Stimulated activated CD8-positive, alpha-beta memory T cell treated with anti-CD3 and anti-CD28 coated beads, Interleukin-12 subunit alpha, Interleukin-12 subunit beta, amount 100 ng/mL, for 24 hours (primary cell): ENCODE data around the gene KCNMA1.
"Not testable (repeated sequence)": the region's sequence is repeated elsewhere in the genome, so short reads cannot be mapped to it uniquely, and the experiment has no call there.

ENCODE experiments used
- DNase-seq: peaks from one replicate; pipeline ENCODE4 v3.0.0-alpha.2; 2020; ENCODE audit errors: extremely low read depth

Gene KCNMA1

DNA sequence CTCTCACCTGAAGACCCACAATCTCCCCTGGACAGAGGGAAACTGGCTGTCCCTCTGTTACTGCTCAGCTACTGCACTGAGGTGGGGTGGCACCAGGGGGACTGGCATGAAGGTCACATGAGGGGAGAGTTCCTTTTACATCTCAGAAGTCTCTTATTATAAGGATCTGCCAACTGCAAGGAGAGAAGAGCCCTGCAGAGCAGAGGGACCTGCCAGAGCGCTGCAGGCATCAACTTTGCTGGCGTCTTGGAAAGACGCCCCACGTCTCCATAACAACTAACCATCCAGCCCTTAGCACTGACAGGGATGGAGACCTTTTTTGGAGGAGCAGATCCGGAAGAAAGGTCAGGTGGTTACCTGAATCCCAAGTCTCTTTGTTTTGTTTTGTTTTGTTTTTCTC is 218.6 kb downstream of the KCNMA1 start:
- DNase-seq, result no peak

DNA sequence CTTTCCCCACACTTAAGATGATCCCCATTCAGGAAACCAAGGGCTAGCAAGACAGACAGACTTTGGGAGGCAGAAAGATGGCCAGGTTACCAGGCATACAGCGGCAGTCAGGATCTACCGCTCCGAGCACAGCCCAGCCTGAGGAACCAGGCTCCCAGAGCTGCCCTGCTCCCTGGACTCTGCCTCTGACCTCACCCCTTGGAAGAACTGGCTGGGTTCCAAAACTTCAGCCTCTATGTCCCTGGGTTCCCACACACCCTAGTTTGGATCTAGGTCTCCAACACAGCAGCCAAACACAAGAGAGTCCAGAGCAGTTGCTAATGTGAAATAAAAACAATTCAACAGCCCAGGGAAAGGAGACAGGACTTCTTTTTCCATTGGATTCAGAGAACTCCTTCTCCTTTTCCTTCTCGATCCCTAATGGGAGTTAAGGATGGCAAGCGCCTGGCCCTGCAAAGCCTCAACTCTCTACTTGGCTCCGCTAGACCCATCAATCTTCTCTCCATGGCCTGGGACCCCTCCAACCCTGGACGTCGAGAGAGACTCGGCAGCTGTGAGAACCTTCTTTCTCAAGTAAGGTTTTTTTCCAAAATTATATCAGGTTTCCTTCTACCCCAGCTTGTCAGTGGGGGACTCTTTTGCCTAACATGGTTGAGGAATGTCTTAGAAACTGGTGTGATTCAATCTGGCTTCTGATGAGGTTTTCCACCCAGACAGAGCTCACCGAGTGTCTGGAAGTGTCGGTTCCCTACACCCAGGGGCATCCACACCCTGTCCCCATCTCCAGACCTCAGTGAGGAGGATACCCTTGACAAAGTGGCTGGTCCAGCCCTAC is 219.6 kb downstream of the KCNMA1 start:
- DNase-seq, result no peak

GRCh38 chr10:77417359-77417758 is 220.2 kb downstream of the KCNMA1 start:
- no peak for DNase-seq

DNA sequence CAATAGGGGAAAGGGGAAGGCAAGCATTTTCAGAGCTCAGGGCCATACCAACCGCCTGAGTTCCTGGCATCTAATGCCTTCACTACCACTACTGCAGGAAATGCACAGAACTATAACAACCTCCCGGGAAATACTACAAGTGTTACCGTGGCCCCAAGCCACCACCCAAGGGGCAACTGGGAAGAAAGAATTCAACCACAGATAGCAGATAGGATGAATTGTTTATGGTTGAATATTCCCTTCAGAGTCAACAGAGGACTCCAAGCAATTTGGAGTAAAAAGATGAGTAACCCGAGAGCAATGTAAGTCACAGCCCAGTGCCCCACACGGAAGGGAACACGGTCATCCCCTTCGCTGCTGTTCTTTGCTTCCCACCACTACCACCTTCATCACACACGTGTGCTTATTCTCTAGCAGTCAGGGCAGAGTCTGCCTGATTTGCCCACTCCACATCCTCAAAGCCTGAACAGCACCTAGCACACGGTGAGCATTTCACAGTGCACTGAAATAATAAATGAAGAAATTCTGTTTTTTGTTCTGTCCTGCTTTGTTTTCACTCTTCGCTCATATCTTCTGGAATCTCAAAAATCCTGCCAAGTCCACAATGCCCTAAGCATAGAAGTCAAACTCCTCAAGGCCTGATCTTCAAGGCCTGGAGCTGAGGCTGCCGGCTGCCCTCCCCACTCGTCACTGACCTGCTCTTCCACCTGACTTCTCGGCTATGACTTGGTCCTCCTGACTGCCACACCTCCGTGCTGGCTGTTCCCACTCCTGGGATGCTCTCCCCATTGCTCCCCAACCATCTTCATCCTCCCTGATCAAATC is 221.1 kb downstream of the KCNMA1 start:
- no peak for DNase-seq

GRCh38 chr10:77415313-77415960 is 222.2 kb downstream of the KCNMA1 start:
- DNase-seq, result no peak

- no peak for DNase-seq
Observed at GRCh38 chr10:77413231-77413630, 224.4 kb downstream of the KCNMA1 start.

GRCh38 chr10:77412573-77413133 is 225.0 kb downstream of the KCNMA1 start:
- DNase-seq, result not testable (repeated sequence)

GRCh38 chr10:77411805-77412204 is 225.8 kb downstream of the KCNMA1 start:
- no peak for DNase-seq

- DNase-seq, result no peak
Observed at GRCh38 chr10:77410523-77410922, 227.1 kb downstream of the KCNMA1 start.

GRCh38 chr10:77409697-77410471 is 227.7 kb downstream of the KCNMA1 start:
- no peak for DNase-seq

DNA sequence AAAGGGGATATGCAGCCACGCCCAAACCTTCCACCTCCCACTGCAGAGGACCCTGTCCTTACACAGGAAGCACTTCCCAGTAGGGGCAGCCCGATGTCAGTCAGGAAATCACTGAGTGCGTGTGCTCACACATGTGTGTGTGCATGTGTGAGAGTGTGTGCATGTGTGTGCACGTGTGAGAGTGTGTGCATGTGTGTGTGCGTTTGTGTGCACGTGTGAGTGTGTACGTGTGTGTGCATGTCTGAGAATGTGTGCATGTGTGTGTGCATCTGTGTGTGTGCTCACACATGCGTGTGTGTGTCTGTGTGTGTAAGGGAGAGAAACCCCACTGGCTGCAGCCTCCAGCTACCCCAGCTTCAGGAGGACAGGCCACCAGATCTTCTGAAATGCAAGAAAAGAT is 229.3 kb downstream of the KCNMA1 start:
- DNase-seq, result no peak

DNA sequence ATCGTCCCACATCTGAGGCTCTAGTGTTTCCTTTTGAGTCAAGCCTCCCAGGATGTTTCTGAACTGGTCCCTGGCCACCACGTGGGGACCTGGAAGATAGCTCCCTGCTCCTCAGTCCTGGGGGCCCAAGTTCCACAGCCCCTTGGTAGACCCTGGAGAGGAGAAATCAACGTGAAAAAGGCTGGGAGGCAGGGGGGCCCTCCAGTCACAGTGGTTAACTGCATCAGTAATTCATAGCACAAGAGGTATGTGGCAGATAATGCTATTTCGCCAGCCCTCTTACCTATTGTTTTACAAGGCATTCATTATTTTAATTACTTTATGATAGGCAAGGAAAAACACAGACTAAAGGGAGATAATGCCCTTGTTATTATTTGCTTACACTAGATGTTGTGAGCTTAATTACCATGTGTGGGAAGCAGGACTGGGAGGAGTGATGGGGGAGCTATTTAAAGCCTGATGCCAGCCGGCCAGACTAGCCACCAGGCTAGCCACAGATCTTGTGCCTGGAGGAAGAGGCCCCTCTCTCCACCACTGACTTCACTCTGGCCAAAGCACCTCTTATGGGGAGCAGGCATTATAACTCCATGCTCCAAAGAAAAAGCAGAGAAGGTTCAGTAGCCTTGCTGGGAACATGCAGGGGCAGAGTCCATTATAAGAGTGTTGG is 230.7 kb downstream of the KCNMA1 start:
- DNase-seq, result no peak

GRCh38 chr10:77405771-77406241 is 231.8 kb downstream of the KCNMA1 start:
- no peak for DNase-seq

- DNase-seq, result no peak
Observed at GRCh38 chr10:77404810-77405209, 232.8 kb downstream of the KCNMA1 start.

GRCh38 chr10:77403761-77404160 is 233.8 kb downstream of the KCNMA1 start:
- DNase-seq, result no peak

DNA sequence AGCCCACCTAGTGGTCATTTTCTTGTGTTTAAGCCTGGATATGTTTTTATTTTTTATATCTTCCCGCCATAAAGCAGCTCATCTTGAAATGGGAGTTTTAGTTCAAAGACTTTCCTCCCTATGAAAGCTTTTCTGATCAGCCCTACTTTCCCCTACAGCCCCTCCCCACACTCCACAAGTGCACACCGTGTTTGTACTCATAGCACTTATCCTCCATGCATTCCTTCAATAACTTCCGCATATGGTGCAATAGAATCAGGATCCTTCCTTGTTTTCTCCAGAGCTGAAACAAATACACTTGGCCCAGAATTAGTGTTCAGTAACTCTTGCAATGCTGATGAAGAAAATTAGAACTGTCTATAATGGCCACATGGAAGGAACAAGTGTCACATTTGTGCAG is 235.9 kb downstream of the KCNMA1 start:
- DNase-seq, result no peak

- DNase-seq, result no peak
Observed at GRCh38 chr10:77400033-77400432, 237.6 kb downstream of the KCNMA1 start.

DNA sequence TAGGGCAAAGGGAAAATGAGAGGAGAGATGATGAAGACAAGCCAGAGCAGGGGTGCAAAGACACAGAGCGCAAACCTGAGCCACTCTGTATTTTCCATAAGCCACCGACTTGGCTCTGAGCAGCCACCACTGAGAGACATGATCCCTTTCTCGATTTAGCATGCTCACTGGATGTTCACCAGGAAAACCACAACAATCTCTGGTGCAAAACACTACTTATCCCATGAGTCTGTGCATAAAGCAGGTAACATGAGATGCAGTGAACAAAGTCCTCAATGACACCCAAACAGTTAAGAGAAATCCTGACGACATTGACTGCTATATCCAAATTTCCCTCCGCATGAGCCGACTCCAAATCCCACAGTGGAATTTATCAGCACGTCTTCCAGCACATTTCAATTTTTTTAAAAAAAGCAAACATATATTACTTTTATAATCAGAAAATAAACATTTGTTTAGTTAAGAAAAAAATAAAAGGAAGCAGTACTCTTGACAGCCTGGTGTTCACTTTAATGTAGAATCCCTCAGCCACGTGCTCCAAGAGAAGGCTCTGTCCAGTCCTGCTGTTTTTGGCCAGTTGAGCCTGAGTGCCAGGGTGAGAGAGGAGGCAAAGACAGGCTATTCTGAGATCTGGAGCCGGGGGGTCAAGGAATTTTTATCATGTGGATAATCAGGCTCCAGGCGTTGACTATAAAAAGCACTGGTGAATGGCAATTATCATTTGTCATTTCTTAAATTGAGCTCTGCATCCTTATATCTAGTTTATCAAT is 238.4 kb downstream of the KCNMA1 start:
- DNase-seq, result no peak

GRCh38 chr10:77398558-77398957 is 239.1 kb downstream of the KCNMA1 start:
- no peak for DNase-seq

DNA sequence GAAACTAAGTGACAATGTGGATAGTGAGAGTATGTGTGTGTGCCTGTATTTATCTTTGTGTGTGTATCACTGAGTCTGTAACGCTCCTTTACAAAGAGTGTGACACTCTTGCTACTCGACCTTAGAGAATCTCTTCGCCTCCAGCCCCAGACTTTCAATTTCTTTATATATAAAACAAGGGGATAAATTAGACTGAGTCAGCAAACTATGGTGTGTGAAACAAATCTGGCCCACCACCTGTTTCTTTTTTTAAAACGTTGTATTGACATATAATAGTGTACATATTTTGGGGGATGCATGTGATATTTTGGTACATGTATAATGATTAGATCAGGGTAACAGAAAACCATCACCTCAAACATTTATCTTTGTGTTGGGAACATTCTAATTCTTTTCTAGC is 240.5 kb downstream of the KCNMA1 start:
- DNase-seq, result no peak
